HG02678 (cell line): ENCODE results near the gene CENPU.
"Not testable (repeated sequence)": the region's sequence is repeated elsewhere in the genome, so short reads cannot be mapped to it uniquely, and the experiment has no call there.

Experiments used
- ATAC-seq: cut with Tn5 transposase; IDR thresholded peaks from one replicate; pipeline ENCODE4 v1.9.1; 2021; ENCODE audit warnings: mild to moderate bottlenecking, moderate library complexity; ENCODE audit not compliant: unreplicated experiment

CENPU gene

DNA sequence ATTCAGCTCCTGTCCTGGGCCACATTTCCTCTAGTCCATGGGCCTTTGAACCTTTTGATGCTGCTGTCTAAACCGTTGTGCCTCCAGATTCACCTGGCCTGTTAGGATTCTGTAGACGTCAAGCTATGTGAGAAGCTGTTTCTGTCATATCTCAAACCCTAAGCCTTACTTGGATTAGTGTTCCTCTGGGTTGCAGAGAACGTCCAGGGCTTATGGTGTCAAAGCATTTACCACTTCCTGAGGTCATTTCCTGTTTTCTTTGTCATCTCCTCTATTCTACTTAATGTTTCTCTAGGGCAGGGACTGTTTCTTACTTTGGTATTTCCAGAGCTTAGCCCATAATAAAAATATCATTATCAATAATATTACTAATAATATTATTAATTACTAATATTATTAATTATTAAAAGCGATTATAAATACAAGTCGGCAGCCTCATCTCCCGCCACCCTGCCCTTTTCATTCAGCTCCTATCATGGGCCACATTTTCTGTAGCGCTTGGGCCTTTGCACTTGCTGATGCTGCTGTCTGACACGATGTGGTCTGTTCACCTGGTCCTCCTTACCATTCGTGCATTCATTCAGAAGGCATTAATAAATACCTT lies 65.3 kb downstream of the CENPU start:
- no peak for ATAC-seq

DNA sequence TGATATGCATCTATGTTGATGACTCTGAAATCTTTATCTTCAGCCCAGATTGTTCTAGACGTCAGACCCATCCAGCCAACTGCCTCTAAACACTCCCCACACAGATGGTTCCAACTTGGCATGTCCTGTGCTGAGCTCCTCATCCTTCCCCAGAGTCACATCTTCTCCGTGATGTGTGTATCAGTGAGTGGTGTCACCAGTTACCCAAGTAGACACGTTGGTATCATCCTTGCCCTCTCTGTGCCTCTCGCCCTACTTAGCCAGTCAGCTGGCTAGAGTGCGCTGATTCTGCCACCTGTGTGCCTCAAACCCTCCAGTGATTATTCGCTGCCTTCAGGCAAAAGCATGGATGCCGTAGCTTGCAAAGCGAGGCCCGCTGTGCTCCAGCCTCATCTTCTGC lies 65.8 kb downstream of the CENPU start:
- no peak for ATAC-seq

DNA sequence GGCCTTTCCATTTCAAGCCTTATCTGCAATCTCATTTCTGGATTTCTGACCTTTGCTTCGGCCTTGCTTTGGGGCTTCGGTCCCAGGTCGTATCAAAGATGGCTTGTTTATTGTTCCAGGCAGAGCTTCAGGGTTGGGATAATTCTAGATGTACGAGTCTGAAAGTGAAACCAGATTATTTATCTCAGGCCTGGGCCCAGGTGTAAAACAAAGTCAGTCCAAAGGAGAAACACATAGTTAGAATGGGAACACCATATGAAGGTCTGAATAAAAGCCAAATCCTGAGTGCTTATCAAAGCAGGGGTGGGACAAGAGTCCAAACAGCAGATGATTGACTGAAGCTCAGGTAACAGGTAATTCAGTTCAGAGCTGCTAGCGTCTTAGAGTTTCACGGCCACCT lies 67.2 kb downstream of the CENPU start:
- no peak for ATAC-seq

DNA sequence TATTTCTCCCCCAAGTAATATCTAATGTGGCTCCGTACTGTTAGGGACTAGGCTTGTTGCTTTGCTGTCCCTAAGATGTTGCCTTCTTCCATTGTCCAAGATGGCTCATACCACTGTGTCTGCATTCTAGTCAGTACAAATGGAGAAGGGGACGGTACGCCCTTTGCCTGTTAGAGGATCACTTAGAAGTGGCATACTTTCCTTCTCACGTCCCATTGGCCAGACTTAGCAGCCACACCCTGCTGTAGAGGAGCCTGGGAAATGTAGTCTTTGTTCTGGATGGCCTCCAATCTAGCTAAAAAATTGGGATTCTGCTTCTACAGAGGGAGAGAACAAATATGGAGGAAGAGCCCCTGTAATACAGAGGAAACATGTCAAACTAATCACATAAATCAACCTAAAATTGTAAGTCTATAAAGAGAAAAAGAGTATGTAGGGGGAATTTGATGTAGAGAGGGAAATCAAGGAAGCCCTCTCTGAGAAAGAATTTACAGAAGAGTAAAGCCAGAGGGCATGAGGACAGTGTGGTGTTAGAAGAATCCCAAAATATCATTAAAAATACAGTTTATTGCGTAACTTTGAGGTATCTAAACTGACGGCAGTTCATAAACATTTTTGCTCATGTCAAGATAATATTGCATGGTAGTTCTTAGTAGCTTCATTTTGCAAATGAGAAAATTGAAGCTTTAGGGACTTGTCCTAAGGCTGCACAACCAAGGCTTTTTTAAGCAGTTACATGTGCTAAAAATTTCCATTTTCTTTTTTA lies 69.3 kb downstream of the CENPU start:
- ATAC-seq = no peak

DNA sequence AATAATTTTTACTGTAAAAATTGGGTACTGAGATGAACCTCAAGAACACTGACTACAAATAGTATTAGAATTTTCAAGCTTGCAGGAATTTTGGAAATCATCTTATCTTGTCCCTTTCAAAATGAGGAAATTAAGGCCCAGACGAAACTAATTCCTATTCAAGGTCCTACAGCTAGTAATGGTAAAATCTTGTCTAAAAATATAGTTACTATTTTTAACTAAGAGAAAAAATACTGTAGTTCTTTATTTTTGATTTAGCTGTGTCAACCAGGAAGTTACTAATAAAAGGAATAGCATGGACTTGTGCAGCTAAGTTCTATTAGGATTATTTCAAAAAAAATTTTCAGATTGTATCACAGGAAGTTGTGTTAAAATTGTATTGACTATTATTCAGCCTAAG lies 71.7 kb downstream of the CENPU start:
- no peak for ATAC-seq

DNA sequence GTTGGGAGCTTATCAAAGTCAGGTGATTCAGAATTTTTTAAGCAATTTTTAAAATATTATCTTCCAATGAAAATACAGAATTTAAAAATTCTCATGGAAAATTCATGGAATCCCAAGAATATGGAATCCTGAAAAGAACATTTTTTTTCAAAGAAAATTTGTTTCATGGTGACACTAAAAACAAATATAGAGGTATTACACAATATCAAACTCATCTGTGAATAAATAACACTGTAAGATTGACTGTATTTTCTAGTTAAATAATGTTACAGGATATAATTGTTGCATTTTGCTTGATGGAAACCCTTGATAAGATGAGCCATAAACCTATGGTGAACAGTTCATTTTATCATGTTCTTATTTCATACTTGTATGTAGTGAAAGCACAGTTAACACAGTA lies 72.9 kb downstream of the CENPU start:
- ATAC-seq = no peak

DNA sequence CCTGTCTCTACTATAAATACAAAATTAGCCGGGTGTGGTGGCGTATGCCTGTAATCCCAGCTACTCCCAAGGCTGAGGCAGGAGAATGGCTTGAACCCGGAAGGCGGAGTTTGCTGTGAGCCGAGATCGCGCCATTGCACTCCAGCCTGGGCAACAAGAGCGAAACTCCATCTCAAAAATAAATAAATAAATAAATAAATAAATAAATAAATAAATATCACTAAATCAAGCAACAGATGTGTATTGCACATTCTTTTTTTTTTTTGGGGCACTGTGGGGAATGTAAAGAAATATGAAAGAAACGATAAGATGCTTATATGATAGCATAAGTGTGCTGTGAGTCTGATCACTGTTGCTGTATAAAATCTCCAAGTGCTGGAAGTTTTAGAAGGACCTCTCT lies 76.1 kb downstream of the CENPU start:
- not testable (repeated sequence) for ATAC-seq

DNA sequence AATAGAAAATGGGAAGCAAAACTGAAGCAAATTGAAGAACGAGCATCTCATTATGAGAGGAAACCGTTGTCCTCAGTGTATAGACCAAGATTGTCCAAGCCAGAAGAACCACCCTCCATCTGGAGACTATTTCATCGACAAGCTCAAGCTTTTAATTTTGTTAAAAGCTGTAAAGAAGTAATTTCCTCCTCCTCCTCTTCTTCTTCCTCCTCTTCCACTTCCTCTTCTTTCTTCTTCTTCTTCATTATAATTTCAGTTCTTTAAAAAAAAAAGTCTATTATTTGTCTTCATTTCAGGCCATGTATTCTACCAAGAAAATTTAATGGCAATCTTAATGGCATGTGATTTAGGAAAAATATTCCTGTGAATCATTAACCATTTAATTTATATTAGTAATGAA lies 76.8 kb downstream of the CENPU start:
- no peak for ATAC-seq

DNA sequence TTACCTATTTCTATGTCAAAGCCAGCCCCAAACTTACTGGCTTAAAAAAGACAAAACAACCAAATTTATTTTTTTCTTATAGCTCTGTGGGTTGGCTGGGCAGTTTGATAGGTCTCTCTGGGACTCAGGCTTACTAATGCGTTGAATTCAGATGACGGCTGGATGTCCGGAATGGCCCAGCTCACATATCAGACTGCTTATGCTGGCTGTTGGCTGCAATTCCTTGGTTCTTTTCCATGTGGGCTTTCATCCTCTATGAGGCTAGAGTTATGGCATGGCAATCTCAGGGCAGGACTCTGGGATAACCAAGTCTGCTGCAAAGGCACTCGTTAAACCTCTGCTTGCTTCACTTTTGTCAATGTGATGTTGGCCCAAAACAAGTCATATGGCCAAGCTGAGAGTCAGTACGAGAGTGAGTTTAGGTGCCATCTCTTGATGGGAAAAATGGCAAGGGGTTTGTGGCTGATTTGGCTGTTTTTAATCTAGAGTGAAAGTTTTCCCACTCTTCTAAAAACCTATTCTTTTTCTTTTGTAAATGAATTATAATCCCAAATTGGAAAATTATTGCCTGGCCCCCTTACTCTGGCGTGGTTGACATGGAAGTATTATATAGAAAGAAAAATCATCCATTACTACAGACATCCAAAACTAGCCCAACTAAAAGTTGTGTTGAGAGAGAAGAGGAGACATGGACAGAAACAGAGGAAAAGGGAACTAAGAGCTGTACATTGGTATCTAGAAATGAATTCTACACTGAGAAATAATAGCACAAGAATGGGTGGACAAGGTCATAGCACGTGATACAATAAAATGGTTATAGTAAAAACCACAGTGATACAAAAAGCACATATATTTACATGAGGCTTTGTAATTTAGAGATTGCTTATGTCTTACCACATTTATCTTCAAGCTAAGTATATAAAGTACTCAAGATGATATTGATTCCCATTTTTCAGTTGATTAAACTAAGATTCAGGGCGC lies 77.7 kb downstream of the CENPU start:
- no peak for ATAC-seq

DNA sequence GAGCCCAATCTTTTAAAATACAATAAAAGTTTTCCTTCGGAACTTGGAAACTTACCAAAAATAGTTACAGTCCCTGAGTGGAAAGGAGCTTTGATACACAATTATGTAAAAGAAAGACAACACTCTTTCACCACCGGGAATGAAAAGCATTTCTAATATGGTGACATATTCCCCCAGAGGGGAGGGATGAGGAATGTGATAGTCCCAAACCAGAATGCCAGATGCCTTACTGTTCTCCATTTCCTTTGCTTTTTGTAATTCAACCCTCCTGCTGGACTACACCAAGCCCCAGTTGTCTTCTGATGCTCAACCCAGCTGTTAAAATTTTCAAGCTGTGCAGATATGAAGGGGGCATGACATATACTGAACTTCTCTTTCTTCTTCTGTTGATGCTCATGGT lies 80.2 kb downstream of the CENPU start:
- no peak for ATAC-seq

DNA sequence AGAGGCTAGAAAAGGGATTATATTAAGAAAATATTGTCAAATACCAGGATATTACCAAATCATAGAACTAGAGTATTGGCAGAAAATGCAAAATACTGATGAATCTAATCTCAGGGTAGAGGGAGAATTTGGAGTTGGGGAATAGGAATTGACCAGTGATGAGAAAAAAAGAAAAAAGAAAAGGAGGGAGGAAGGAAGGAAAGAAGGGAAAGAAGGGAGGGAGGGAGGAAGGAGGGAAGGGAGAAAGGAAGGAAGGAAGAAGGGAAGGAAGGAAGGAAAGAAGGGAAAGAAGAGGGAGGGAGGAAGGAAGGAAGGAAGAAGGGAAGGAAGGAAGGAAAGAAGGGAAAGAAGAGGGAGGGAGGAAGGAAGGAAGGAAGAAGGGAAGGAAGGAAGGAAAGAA lies 81.2 kb downstream of the CENPU start:
- ATAC-seq = not testable (repeated sequence)

DNA sequence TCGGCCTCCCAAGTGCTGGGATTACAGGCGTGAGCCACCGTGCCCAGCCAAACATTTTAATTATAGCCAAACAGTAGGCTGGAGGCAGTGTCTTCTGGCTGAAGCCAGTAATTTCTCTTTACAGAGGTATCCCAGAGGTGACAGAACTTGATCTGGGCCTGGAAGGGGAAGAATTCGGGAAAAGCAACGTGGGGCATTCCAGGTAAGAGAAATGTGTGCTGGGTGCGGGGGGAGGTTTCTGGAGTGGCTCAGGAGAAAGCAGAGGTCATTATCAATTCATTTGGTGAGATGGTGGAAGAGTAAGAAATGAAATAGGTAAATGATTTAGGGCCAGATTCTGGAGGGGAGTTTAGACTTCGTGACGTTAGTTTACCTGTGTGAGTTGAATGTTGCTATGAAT lies 82.0 kb downstream of the CENPU start:
- no peak for ATAC-seq

DNA sequence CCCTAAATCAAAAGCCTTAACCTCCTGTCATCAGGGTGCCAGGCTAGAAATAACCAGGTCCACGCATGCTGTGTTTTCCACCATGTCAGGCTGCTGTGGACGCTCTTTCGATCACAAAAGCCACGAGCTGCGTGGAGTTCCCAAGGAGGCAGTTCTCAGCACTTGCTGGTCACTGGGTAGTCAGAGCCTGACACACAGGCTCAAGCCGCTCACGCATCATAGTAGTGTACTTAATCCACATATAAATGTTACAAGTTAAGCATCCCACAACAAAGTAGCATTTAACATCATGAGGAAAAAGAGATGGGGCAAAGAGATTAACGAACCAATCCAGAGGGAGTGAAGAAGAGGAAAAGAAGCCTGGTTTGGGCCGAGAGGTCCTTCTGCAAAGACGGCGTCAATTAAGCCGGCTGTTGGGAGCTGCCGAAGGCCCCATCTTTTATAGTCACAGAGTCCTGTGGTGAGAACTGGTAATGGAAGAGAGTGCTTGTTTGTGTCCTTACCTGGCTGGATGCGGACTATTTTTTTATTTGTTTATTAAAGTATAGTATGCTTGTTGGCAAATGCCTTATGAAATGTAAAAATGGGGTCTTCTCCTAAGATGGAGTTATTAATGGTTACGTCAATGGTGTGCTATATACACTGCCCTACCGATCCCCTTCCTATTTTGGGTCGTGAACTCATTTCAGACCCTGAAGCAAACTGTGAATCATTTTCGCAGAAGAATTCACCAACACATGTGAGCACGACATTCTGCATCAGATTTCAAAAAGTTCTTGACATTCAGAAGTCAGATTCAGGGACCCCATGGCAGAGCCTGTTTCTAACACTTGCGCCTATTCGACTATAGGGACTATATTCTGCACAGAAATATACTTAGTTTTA lies 83.7 kb downstream of the CENPU start:
- ATAC-seq = peak; percentile 3

DNA sequence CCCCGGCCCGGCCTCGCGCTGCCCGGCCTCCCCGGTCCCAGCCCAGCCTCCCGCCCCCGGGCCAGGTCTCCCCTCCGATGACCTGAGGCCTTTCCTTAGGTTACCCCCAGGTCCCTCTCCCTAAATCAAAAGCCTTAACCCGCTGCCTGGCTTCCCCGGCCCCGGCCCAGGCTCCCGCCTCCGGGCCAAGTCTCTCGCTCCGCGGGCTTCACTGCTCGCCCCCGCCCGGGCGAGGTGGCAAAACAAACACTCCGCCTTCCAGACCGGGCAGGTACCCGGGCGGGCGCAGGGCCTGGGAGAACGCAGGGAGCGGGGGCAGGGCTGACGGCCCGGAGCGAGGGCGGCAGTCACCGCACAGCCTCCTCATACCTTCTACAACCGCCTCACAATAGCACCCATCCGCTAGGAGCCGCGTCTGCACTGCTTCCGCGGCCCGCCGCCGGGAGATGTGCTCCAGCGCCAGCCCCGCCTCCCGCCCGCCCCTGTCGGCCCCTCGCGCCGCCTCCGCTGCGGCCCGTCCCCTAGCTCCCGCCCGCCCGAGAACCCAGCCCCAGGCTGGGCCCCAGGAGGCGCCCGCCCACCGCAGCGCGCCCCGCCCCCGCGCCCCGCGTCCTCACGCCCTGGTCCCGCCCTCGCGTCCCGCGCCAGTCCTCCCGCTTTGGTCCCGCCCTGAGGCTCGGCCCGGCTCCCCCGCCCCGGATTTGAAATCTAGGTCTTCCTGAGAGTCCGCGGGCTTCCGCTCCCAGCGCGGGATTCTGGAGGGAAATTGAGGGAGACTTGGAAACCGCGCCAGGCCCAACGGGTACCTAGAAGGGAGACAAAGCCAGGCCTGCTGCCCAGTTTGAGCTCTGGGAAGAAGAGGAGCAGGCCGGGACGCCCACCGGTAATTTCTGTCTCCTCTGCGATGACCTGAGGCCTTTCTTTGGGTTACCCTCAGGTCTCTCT lies 84.6 kb downstream of the CENPU start, which contains the start of the genes CASP3 and PRIMPOL:
CASP3 (minus strand) TSS at position 422 of the 945 bp plus-strand sequence. CDS start 10,994 bp downstream, outside the sequence.
PRIMPOL (plus strand) TSS at position 713 of the 945 bp plus-strand sequence. CDS start 7,403 bp downstream, outside the sequence.
- ATAC-seq = peak; percentile 84

DNA sequence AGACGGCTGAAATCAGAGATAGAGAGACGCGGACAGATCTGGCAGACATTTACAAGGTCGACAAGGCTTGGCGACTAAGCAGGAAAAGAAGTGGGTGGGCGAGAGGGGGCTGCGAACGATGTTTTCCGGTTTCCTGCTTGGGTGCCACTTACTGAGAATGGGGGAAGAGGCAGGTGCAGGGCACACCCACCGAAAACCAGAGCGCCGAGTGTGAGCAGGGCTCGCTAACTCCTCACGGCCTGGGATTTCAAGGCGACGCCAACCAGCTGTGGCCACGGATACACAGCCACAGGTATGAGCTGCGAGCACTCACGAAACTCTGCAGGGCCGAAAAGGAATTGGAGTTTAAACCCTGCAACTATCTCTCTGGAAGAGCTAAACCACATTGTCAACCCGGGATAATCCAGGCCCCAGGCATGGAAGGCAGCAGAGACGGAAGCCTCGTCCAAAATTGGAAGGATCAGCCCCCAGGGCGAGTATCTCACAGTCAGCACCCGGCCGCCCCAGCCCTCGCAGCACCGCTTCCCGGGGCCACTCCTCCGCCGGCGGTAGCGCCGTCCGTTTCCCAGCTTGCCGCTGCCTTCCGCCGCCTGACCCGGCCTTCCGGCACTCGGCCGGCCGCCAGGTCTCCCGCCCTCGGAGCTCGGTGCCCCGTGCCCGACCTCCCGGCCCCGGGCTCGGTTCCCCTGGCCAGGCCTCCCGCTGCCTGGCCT lies 85.4 kb downstream of the CENPU start:
- ATAC-seq = peak; percentile 24

DNA sequence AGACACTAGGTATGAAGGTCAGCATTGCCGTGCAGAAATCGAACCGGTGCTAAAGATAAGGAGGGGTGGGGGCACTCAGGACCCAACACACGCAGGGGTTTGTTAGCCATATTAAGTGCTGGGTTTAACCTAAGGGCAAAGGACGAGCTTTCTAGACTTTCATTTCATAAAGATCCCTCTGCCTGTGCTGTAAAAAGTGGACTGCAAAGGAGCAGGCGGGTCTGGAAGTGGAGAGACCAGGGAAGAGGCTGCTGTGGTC lies 85.9 kb downstream of the CENPU start:
- ATAC-seq = no peak

DNA sequence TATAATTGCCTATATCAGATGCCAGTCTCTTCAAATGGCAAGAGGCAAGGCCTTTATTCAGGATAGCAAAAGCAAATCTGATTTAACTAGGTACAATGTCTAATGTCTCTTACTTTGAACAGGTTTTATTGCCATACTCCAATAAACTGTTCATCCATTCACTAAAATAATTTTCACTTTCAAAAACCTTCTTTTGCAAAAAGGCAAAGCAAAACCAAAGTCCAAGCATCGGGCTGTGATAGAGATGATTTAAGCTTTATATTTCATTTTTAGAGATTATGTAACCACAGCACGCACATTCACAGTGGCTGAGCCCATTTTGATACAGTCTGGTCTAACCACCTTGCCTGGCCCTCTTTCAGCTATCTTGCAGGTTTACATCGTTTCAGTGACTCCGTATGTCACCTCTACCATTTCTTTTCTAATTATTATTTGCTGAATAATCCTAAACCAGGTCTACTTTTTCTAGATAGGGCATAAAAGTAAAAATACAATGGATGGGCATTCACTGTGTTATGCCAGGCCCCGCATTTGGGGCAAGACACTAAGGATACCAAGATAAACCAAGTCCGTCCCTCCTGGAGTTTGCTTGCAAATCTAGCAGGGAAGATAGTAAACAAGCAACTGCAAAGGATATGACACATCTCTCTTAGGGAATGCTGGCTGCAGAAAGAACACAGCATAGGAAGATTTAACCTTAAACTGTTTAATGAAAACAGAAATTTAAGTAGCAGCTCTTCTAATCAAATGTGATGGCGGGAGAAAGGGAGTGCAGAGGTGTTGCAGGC lies 86.4 kb downstream of the CENPU start:
- no peak for ATAC-seq
